ENCODE data around the gene EVPLL.
"Not testable (repeated sequence)": the region's sequence is repeated elsewhere in the genome, so short reads cannot be mapped to it uniquely, and the experiment has no call there.

EVPLL gene

DNA sequence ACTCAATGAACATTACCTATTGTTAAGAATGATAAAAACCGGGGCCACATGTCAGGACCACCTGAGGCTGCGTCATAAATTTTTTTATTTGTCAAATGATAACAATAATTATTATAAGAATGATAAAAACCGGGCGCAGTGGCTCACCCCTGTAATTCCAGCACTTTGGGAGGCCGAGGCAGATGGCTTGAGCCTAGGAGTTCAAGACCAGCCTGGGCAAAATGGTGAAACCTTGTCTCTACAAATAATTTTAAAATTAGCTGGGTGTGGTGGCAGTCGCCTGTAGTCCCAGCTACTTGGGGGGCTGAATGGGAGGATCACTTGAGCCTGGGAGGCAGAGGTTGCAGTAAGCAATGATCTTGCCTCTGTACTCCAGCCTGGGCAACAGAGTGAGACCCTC is 13.4 kb upstream of the EVPLL start:
- no peak overlapping the region for H3K4me3 ChIP-seq (ENCODE audit: low read depth, low read length)
- TF ChIP-seq, protein P1, sequence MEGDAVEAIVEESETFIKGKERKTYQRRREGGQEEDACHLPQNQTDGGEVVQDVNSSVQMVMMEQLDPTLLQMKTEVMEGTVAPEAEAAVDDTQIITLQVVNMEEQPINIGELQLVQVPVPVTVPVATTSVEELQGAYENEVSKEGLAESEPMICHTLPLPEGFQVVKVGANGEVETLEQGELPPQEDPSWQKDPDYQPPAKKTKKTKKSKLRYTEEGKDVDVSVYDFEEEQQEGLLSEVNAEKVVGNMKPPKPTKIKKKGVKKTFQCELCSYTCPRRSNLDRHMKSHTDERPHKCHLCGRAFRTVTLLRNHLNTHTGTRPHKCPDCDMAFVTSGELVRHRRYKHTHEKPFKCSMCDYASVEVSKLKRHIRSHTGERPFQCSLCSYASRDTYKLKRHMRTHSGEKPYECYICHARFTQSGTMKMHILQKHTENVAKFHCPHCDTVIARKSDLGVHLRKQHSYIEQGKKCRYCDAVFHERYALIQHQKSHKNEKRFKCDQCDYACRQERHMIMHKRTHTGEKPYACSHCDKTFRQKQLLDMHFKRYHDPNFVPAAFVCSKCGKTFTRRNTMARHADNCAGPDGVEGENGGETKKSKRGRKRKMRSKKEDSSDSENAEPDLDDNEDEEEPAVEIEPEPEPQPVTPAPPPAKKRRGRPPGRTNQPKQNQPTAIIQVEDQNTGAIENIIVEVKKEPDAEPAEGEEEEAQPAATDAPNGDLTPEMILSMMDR (IDR thresholded peaks at IDR 0.05; ENCODE audit: low read depth, low read length, missing control alignments) = no peak
- DNase-seq (ENCODE audit: low read depth) = no peak

DNA sequence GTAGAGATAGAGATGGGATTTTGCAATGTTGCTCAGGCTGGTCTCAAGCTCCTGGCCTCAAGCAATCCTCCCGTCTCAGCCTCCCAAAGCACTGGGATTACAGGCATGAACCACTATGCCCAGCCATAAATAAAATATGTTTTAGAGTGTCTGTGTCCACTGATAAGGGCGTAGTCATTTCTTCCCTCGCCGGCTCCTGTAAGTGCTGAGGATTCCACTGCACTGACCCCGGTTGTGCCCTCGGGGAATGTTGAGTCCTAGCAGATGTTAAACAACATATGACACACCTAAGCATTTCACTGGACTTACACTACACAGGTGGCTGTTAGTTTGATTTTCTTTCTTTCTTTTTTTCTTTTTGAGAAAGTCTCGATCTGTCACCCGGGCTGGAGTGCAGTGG is 8.6 kb upstream of the EVPLL start:
- no peak for DNase-seq (ENCODE audit: low read depth)
- H3K4me3 ChIP-seq (ENCODE audit: low read depth, low read length) = no peak overlapping the region
- TF ChIP-seq, protein P1 (IDR thresholded peaks at IDR 0.05; ENCODE audit: low read depth, low read length, missing control alignments) = no peak

DNA sequence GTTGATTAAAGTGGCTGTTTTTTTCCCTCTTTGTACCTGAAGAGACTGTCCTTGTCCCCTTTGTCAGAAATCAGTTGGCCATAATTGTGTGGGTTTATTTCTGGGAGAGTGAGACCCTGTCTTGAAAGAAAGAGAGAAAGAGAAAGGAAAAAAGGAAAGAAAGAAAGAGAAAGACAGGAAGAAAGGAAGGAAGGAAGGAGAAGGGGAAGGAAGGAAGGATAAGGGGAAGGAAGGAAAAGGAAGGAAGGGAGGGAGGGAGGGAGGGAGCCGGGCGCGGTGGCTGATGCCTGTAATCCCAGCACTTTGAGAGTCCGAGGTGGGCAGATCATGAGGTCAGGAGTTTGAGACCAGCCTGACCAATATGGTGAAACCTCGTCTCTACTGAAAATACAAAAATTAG is 6.8 kb upstream of the EVPLL start:
- TF ChIP-seq, protein P1 (IDR thresholded peaks at IDR 0.05; ENCODE audit: low read depth, low read length, missing control alignments) = no peak
- DNase-seq (ENCODE audit: low read depth) = no peak
- H3K4me3 ChIP-seq (ENCODE audit: low read depth, low read length) = no peak overlapping the region

DNA sequence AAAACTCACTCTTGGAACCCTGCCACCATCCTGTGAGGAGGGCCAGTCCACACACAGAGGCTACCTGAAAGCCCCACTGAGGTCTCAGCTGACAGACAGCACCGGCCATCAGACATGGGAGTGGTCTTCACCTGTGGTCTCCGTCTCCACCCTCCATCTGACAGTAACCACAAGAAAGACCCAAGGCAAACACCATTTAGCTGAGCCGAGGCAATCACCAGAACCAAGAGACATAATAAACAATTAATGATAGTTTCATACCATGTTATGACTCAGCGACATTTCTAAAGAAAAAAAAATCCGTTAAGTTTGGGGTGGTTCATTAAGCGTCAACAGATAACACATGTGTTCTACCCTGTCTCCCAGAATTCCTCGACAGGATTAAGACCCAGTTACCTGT is 6.1 kb upstream of the EVPLL start:
- H3K4me3 ChIP-seq (ENCODE audit: low read depth, low read length) = no peak overlapping the region

DNA sequence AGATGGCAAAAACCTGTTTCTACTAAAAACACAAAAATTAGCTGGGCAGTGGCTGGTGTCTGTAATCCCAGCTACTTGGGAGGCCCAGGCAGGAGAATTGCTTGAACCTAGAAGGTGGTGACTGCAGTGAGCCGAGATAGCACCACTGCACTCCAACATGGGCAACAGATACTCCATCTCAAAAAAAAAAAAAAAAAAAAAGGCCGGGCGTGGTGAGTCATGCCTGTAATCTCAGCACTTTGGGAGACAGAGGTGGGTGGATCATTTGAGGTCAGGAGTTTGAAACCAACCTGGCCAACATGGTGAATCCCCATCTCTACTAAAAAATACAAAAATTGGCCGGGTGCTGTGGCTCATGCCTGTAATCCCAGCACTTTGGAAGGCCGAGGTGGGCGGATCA is 4.4 kb upstream of the EVPLL start:
- not testable (repeated sequence) for DNase-seq (ENCODE audit: low read depth); H3K4me3 ChIP-seq (ENCODE audit: low read depth, low read length)

More for the DNA sequence above, 6.1 kb upstream of the EVPLL start:
- TF ChIP-seq, protein P1 (IDR thresholded peaks at IDR 0.05; ENCODE audit: low read depth, low read length, missing control alignments) = no peak
- DNase-seq (ENCODE audit: low read depth) = no peak

DNA sequence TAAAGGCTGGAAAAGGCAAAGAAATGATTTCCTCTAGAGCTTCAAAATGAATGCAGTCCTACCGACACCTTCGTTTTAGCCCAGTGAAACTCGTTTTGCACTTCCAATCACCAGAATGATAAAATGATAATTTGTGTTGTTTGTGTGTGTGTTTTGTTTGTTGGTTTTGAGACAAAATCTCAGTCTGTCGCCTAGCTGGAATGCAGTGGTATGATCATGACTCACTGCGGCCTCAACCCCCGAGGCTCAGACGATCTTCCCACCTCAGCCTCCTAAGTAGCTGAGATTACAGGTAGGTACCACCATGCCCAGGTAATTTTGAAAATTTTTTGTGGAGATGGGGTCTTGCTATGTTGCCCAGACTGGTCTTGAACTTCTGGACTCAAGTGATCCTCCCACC is 3.4 kb upstream of the EVPLL start:
- TF ChIP-seq, protein P1 (IDR thresholded peaks at IDR 0.05; ENCODE audit: low read depth, low read length, missing control alignments) = no peak

DNA sequence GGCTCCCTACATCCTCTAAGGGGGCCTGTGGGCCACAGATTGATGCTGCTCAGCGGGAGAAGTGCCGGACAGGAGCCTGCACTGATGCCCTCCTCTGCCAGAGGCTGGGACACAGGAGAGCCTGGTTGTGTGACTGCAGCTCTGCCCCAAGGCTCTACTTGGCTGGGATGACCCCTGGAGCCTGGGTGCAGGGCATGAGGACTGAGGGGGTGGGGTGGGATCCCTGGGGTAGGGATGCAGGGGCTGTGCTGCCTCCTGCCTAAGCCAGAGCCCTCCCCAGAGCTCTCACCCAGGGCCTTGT is 577 bp downstream of the EVPLL start:
- DNase-seq (ENCODE audit: low read depth) = no peak
- TF ChIP-seq, protein P1 (IDR thresholded peaks at IDR 0.05; ENCODE audit: low read depth, low read length, missing control alignments) = no peak
- no peak overlapping the region for H3K4me3 ChIP-seq (ENCODE audit: low read depth, low read length)

More for the DNA sequence above, 3.4 kb upstream of the EVPLL start:
- DNase-seq (ENCODE audit: low read depth) = no peak
- H3K4me3 ChIP-seq (ENCODE audit: low read depth, low read length) = no peak overlapping the region

DNA sequence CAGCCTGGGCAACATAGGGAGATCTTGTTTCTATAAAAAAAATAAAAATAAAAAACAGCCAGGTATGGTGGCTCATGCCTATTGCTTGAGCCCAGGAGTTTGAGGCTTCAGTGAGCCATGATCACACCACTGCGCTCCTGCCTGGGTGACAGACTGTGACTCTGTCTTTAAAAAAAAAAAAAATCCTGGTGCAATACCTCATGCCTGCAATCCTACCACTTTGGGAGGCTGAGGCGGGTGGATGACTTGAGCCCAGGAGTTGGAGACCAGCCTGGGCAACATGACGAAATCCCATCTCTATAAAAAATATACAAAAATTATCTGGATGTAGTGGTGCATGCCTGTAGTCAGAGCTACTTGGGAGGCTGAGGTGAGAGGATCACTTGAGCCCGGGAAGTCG is 1.0 kb downstream of the EVPLL start:
- not testable (repeated sequence) for DNase-seq (ENCODE audit: low read depth); H3K4me3 ChIP-seq (ENCODE audit: low read depth, low read length)
